ENCODE measurements around the gene MLF2. TPM values are rescaled to one million over a fixed set of nuclear protein-coding genes. Genes with fewer than 3 reads are reported as not detected.

Gene MLF2
- total and polyA plus RNA-seq, 2 of the 13 experiments (the other 11 are each of a cell fraction or from before 2014, with no cell fraction given), result 88.1 to 167 TPM

DNA sequence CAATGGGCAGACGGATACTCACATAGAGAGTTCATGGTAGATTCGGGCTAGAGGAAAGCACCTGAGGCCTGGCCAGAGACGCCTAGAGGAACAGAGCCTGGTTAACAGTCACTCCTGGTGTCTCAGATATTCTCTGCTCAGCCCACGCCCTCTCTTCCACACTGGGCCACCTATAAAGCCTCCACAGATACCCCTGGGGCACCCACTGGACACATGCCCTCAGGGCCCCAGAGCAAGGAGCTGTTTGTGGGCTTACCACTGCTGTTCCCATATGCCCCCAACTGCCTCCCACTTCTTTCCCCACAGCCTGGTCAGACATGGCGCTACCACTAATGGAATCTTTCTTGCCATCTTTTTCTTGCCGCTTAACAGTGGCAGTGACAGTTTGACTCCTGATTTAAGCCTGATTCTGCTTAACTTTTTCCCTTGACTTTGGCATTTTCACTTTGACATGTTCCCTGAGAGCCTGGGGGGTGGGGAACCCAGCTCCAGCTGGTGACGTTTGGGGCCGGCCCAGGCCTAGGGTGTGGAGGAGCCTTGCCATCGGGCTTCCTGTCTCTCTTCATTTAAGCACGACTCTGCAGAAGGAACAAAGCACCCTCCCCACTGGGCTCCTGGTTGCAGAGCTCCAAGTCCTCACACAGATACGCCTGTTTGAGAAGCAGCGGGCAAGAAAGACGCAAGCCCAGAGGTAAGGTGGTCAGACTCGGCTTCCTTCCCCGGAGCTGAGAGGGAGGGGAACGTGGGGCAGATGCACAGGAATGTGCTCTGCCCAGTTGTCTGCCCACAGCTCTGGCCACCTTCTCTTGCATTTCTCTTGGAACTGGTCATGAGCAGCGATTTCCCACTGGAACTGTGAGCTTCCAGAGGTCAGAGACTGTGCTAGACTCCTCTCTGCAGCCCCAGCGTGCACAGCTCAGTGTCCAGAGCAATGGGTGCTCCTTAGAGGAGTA, 36.3 kb upstream of the MLF2 start, which contains the start of gene CD4:
Gene CD4 (plus strand): TSS at position 557 of the 953 bp plus-strand sequence. CDS start 10,611 bp downstream, outside the sequence.
- DNase-seq (ENCODE audit: low spot score), result no peak
- intact Hi-C loops (cut with micrococcal nuclease; ENCODE audit: unreplicated experiment) (no loop called here), in situ Hi-C loops (cut with HindIII; ENCODE audit: extremely low pct_ligation_motif_present, low pct_unique_long_range_greater_than_20kb) (no loop called here)
- 42% methylated on average over 17 of the region's 18 CpGs for WGBS (ENCODE audit: low lambda C conversion rate)
- FAIRE-seq, result no peak
- TF ChIP-seq, protein P1, sequence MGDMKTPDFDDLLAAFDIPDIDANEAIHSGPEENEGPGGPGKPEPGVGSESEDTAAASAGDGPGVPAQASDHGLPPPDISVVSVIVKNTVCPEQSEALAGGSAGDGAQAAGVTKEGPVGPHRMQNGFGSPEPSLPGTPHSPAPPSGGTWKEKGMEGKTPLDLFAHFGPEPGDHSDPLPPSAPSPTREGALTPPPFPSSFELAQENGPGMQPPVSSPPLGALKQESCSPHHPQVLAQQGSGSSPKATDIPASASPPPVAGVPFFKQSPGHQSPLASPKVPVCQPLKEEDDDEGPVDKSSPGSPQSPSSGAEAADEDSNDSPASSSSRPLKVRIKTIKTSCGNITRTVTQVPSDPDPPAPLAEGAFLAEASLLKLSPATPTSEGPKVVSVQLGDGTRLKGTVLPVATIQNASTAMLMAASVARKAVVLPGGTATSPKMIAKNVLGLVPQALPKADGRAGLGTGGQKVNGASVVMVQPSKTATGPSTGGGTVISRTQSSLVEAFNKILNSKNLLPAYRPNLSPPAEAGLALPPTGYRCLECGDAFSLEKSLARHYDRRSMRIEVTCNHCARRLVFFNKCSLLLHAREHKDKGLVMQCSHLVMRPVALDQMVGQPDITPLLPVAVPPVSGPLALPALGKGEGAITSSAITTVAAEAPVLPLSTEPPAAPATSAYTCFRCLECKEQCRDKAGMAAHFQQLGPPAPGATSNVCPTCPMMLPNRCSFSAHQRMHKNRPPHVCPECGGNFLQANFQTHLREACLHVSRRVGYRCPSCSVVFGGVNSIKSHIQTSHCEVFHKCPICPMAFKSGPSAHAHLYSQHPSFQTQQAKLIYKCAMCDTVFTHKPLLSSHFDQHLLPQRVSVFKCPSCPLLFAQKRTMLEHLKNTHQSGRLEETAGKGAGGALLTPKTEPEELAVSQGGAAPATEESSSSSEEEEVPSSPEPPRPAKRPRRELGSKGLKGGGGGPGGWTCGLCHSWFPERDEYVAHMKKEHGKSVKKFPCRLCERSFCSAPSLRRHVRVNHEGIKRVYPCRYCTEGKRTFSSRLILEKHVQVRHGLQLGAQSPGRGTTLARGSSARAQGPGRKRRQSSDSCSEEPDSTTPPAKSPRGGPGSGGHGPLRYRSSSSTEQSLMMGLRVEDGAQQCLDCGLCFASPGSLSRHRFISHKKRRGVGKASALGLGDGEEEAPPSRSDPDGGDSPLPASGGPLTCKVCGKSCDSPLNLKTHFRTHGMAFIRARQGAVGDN (CRISPR knock-in tag; IDR thresholded peaks at IDR 0.05), result peak; percentile 50
- no peak for TF ChIP-seq ZNF431 (CRISPR knock-in tag; IDR thresholded peaks at IDR 0.05; ENCODE audit: borderline replicate concordance, low read depth)
- no peak for TF ChIP-seq SKI (IDR thresholded peaks at IDR 0.05; ENCODE audit: partially characterized antibody)
- TF ChIP-seq ZBTB21 (CRISPR knock-in tag; IDR thresholded peaks at IDR 0.05), result no peak
- TF ChIP-seq NKX3-1 (CRISPR knock-in tag; IDR thresholded peaks at IDR 0.05), result no peak
- TF ChIP-seq, protein P2, sequence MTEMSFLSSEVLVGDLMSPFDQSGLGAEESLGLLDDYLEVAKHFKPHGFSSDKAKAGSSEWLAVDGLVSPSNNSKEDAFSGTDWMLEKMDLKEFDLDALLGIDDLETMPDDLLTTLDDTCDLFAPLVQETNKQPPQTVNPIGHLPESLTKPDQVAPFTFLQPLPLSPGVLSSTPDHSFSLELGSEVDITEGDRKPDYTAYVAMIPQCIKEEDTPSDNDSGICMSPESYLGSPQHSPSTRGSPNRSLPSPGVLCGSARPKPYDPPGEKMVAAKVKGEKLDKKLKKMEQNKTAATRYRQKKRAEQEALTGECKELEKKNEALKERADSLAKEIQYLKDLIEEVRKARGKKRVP (CRISPR knock-in tag; IDR thresholded peaks at IDR 0.05), result no peak
- TF ChIP-seq ATRX (CRISPR knock-in tag; IDR thresholded peaks at IDR 0.05; ENCODE audit: borderline replicate concordance), result no peak
- 0 out of 2 replicates have a peak, but pooled peaks have one; percentile 20 for TF ChIP-seq ZNF768 (CRISPR knock-in tag; IDR thresholded peaks at IDR 0.05)
- peak; percentile 44; the same call in 1 of the 2 replicates for TF ChIP-seq ZFX (CRISPR knock-in tag; IDR thresholded peaks at IDR 0.05; ENCODE audit: low read depth)
- TF ChIP-seq CREB1 (IDR thresholded peaks at IDR 0.05), result no peak
- TF ChIP-seq CREB1 (CRISPR knock-in tag; IDR thresholded peaks at IDR 0.05), result no peak
- Histone ChIP-seq H3K4me2 (ENCODE audit: low read depth, low read length) (peak within 1 kb of the TSS; percentile 71), H3K9me3 (ENCODE audit: low read length) (no peaks in the 10 kb centered on the region), H3K27me3 (ENCODE audit: control insufficient read depth in 1 of 2, insufficient read depth in 2 of 2, low read length in 2 of 2) (no peaks in the 10 kb centered on the region; a peak in 1 of 5 replicates), H2AFZ (ENCODE audit: low read length) (peak within 1 kb of the TSS; percentile 48), H3K4me3 (replicated peaks in 1 of 3; ENCODE audit: insufficient read depth in 1 of 3, low read depth in 2 of 3, low read length in 3 of 3) (peak within 1 kb of the TSS; percentile 18 to 57 (median 26); a peak in 5 of 6 replicates), H3K36me3 (replicated peaks in 1 of 2; ENCODE audit: control insufficient read depth in 1 of 2, insufficient read depth in 2 of 2, low read length in 2 of 2) (no peaks in the 10 kb centered on the region), H3K4me1 (ENCODE audit: insufficient read depth, low read length) (peaks cover 42% of the 10 kb centered on the region), H3K79me2 (ENCODE audit: insufficient read depth, low read length) (no peaks in the 10 kb centered on the region), H4K20me1 (ENCODE audit: insufficient read depth, low read length) (no peaks in the 10 kb centered on the region), H3K9ac (ENCODE audit: insufficient read depth, low read depth, low read length) (peak within 1 kb of the TSS; percentile 53; the same call in 1 of the 2 replicates), H3K27ac (ENCODE audit: extremely low read length, insufficient read depth, low read length) (no peak within 1 kb of the TSS)
- BruUV-seq (replicated peaks), result no TSS peak
- no peak for ATAC-seq
- POLR2A ChIA-PET, result interaction anchor here (0.7 to 1.5 kb wide), 5 partner anchors 21 to 65 kb away, joined by 3 to 6 read pairs (median 3); partner anchors contain the start of genes COPS7A, MLF2 and PTMS
- CTCF ChIA-PET (ENCODE audit: low intra/inter-chr PET ratio, low total read pairs), result no interaction called here
